ENCODE measurements around the gene DISP3.

DNA sequence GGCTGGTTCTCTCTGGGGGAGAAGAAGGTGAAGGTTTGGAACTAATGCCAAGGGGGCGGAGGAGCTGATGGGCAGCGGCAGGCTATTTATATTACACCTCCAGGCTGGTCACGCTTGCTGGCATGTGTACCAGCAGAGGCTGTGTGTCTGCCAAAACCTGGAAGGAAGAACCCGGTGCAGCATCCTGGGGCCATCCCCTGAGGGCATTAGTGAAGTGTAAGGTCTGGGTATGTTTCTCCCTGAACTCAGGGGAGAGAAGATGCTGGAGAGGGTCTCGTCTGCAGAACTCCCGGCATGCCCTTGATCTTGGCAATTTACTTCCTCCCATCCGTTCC is 5.3 kb downstream of the DISP3 start:
- TF ChIP-seq POLR2A (IDR thresholded peaks at IDR 0.05) (no peak), POLR2AphosphoS5 (IDR thresholded peaks at IDR 0.05) (no peak), EP300 (IDR thresholded peaks at IDR 0.05) (no peak)
- TF ChIP-seq, protein P1, sequence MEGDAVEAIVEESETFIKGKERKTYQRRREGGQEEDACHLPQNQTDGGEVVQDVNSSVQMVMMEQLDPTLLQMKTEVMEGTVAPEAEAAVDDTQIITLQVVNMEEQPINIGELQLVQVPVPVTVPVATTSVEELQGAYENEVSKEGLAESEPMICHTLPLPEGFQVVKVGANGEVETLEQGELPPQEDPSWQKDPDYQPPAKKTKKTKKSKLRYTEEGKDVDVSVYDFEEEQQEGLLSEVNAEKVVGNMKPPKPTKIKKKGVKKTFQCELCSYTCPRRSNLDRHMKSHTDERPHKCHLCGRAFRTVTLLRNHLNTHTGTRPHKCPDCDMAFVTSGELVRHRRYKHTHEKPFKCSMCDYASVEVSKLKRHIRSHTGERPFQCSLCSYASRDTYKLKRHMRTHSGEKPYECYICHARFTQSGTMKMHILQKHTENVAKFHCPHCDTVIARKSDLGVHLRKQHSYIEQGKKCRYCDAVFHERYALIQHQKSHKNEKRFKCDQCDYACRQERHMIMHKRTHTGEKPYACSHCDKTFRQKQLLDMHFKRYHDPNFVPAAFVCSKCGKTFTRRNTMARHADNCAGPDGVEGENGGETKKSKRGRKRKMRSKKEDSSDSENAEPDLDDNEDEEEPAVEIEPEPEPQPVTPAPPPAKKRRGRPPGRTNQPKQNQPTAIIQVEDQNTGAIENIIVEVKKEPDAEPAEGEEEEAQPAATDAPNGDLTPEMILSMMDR (IDR thresholded peaks at IDR 0.05) = no peak
